Measurements from ENCODE around the gene PIK3R2.

GRCh38 chr19:18108897-18109296 is 44.1 kb upstream of the PIK3R2 start:
- no peak for TF ChIP-seq GATA2 (IDR thresholded peaks at IDR 0.05; ENCODE audit: low read depth, low read length)
- no peak for TF ChIP-seq GATA3 (IDR thresholded peaks at IDR 0.05; ENCODE audit: low read depth, low read length)
